Ectodermal cell (in vitro differentiated cells): ENCODE data around the gene AEBP2.
"Not testable (repeated sequence)": the region's sequence is repeated elsewhere in the genome, so short reads cannot be mapped to it uniquely, and the experiment has no call there.

Experiments used
- H3K27ac ChIP-seq: 2 replicates; pipeline ENCODE4 v1.7.0; 2013; ENCODE audit warnings: mild to moderate bottlenecking, low read depth, low read length; ENCODE audit not compliant: insufficient read depth, poor library complexity, severe bottlenecking
- H3K27me3 ChIP-seq: 2 replicates; pipeline ENCODE4 v1.7.0; 2013; ENCODE audit warnings: mild to moderate bottlenecking, low read length; ENCODE audit not compliant: insufficient read depth, control insufficient read depth, poor library complexity, severe bottlenecking
- H3K36me3 ChIP-seq: one replicate; pipeline ENCODE4 v1.7.0; 2013; ENCODE audit warnings: low read length; ENCODE audit not compliant: control insufficient read depth, insufficient read depth
- H3K4me1 ChIP-seq: one replicate; pipeline ENCODE4 v1.7.0; 2013; ENCODE audit warnings: low read length; ENCODE audit not compliant: control insufficient read depth, insufficient read depth
- H3K4me3 ChIP-seq: 2 replicates; pipeline ENCODE4 v1.7.0; 2013; ENCODE audit warnings: low read depth, low read length, control low read depth; ENCODE audit not compliant: insufficient read depth
- H3K9me3 ChIP-seq: 2 replicates; pipeline ENCODE4 v1.7.0; 2013; ENCODE audit warnings: mild to moderate bottlenecking, low read length, moderate library complexity; ENCODE audit not compliant: control insufficient read depth
- WGBS, 2 experiments: methylation state at CpG; one replicate each; pipeline ENCODE4 v1.1.7; 2013; ENCODE audit warnings: missing lambda C conversion rate in 2 of 2; 5-methylcytosine and 5-hydroxymethylcytosine counted together

The AEBP2 gene

DNA sequence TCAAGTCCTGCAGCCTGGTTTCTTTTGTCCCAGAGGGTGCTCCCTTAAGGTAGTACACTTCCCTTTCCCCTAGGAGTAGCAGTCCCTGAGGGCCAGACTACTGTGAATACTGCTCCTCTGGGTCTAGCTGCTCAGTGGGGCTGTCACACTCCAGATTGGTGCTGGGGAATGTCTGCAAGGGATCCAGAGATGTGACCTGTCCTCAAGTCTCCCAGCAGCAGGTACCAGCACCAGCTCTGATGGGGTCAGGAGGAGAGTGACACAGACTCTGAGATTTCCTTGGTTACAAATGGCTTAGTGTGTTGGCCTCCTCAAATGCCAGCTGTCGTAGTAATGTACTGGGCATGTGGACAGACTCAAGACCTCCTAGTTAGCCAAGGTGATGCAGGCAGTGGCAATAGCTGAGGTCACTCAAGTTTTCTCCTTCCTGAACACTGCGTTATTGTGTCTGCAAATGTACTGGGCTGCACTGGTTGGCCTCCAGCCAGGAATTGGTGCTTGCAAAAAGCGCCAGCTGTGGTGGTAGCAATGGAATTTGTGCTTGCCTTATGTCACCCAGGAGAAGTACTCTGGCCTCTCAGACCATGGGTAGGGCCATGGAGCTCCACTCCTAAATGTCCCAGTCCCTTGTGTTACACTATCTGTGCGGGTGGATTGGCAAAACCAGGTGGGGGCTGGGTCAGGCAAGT lies 36.4 kb upstream of the AEBP2 start:
- 92 to 93% methylated on average over 4 of the region's 4 CpGs for WGBS, 2 experiments
- Histone ChIP-seq H3K4me1 (no peaks in the 10 kb centered on the region), H3K9me3 (no peaks in the 10 kb centered on the region), H3K4me3 (no peak overlapping the region), H3K36me3 (no peaks in the 10 kb centered on the region), H3K27ac (no peak overlapping the region), H3K27me3 (no peaks in the 10 kb centered on the region)

DNA sequence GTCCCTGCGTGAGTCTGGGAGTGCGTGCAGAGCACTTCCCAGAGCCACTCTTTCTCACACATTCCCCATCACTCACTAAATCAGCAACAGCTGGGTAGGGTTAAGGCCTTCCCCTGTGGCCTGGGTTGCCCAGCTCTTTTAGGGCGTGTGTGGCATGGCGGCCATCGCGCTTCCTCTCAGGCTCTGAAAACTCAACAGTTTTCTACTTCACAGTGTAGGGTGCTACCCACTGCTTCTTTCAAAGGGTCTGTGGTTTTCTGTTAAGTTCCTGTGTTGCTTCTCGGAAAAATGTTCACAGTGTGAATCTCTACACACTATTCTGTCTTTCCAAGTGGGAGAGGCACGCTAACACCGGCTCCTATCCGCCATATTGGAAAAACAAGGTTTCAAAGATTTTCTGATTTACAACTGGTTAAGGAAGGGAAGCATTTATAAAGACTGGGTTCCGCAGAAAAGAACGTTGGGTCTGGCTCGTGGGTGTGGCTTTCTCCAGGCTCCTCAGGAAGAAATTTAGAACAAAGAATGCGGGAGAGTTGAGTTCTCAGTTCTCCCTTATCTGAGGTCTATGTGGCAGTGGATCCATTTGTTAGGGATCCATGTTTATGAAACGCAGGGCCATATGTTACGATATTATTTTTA lies 34.9 kb upstream of the AEBP2 start:
- Histone ChIP-seq H3K27me3 (no peaks in the 10 kb centered on the region), H3K27ac (no peak overlapping the region), H3K4me1 (peaks cover 3% of the 10 kb centered on the region), H3K4me3 (no peak overlapping the region), H3K9me3 (no peaks in the 10 kb centered on the region), H3K36me3 (no peaks in the 10 kb centered on the region)
- WGBS, 2 experiments, result 94 to 96% methylated on average over 16 of the region's 16 CpGs

DNA sequence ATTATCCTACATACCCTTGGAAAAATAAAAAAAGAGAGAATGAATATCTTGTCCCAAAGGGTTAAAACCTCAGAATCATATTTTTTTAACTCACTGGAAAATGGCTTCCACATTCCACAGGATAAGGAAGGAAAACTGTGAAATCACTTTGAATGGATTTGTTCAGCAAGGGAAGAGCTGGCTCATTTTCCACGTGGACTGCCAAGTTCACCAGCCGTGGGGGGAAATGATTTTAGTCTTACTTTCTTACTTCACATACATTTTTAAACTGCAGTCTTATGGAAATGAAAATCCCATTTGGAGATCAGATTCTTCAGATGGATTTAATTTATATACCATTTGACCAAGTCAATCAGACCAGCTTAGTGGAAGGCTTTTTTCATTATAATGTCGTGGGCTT lies 29.9 kb upstream of the AEBP2 start:
- no peaks in the 10 kb centered on the region for H3K36me3 ChIP-seq
- WGBS, 2 experiments, result 41% methylated on average over 3 of the region's 3 CpGs; no CpG with 5 or more reads in 1 of the 2 experiments
- H3K9me3 ChIP-seq, result no peaks in the 10 kb centered on the region
- H3K27me3 ChIP-seq, result no peaks in the 10 kb centered on the region
- H3K27ac ChIP-seq, result no peak overlapping the region
- H3K4me3 ChIP-seq, result no peak overlapping the region
- H3K4me1 ChIP-seq, result peaks cover 4% of the 10 kb centered on the region

DNA sequence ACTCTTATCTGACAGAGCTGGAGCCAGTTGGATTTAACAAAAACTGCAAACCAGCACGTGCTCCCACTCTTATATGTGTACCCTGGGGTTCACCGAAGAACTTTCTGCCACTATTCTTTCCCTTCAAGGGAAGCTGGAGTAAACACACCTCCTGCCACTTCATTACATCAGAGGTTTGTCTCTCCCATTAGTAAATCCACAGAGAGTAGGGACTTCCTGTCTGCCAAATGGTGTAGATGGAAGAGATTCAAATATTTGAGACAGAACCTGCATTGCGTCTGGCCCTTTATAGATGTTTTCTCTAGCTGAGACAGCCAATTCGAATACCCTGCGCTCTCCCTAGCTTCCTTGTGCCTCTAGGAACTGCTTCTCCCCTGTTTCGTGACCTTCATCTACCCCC lies 29.1 kb upstream of the AEBP2 start:
- 75 to 82% methylated on average over 6 of the region's 6 CpGs for WGBS, 2 experiments

DNA sequence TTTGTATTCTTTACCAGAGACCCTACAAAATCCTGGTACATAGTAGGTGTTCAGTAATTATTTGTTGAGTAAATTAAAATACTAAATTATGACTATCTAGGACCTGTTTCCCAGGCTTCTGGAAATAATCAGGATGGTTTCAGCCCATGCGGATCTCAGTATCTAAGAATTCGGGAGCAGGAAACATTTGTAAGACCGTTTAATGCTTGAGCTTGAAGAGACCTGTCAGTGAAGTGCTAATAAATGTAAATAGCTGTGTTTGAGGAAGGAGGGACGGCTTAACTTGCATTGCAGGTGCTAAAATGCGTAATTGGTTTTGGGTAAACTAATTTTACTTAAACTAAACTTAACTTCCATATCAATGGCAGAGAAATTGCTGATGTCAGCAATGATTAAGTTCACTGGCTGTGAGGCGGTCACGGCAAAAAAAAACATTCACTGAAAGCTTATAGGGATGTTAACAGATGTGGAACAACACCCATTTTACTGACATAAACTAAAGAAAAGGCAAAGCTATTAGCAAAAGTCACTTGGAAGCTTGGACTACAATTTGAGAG lies 28.6 kb upstream of the AEBP2 start:
- H3K27ac ChIP-seq, result no peak overlapping the region

More for the DNA sequence above, 29.1 kb upstream of the AEBP2 start:
- no peak overlapping the region for H3K4me3 ChIP-seq
- no peaks in the 10 kb centered on the region for H3K9me3 ChIP-seq
- no peaks in the 10 kb centered on the region for H3K27me3 ChIP-seq
- no peak overlapping the region for H3K27ac ChIP-seq
- H3K36me3 ChIP-seq, result no peaks in the 10 kb centered on the region
- H3K4me1 ChIP-seq, result peaks cover 4% of the 10 kb centered on the region

DNA sequence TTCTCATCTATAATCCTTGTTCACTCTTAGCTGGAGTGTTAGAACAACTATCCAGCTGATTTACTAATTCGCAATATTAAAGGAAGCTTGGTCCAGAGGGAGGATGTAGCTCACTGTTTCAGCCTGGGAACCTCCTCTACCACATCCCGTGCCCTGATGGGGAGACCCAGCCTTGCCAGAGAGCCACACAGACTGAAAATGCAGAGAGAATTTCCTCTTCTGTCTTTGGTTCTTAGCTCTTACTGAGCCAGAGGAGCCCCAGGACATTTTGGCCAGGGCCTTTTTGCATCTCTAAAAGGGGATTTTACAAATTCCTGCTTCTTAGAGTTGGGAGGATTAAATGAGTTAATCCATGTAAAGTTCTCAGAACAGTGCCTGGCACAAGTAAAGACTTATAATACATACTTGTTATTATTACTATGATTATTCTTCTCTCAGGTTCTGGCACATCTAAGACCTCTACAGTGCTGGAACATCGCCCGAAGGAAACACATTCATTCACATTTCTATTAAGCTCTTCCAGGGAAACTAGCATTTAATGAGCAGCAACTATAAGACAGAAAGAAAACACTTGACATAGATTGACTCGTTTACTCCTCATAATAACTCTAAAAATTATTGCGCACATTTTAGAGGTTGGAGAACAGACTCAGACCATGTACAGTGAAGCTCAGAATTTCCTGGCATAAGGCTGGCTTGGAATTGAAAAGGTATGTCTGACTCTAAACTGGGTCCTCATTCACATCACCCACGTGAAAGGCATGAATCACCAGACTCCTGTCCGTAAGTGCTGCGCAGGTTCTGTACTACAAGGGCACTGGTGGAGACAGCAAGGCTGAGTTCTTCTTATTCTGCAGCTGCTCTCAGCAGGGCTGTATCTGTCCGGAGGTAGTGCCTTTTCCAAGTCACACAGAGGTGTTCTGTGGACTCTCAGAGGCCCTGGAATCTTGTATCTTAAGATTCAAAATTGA lies 27.8 kb upstream of the AEBP2 start:
- WGBS, 2 experiments, result 81 to 86% methylated on average over 10 of the region's 10 CpGs
- no peak overlapping the region for H3K4me3 ChIP-seq
- H3K27ac ChIP-seq, result no peak overlapping the region
- H3K36me3 ChIP-seq, result no peaks in the 10 kb centered on the region
- peaks cover 4% of the 10 kb centered on the region for H3K4me1 ChIP-seq
- no peaks in the 10 kb centered on the region for H3K27me3 ChIP-seq
- H3K9me3 ChIP-seq, result no peaks in the 10 kb centered on the region

More for the DNA sequence above, 28.6 kb upstream of the AEBP2 start:
- no peaks in the 10 kb centered on the region for H3K27me3 ChIP-seq
- 43 to 61% methylated on average over 4 to 7 of the region's 7 CpGs for WGBS, 2 experiments
- H3K36me3 ChIP-seq, result no peaks in the 10 kb centered on the region
- no peak overlapping the region for H3K4me3 ChIP-seq
- H3K9me3 ChIP-seq, result no peaks in the 10 kb centered on the region
- H3K4me1 ChIP-seq, result peaks cover 4% of the 10 kb centered on the region

DNA sequence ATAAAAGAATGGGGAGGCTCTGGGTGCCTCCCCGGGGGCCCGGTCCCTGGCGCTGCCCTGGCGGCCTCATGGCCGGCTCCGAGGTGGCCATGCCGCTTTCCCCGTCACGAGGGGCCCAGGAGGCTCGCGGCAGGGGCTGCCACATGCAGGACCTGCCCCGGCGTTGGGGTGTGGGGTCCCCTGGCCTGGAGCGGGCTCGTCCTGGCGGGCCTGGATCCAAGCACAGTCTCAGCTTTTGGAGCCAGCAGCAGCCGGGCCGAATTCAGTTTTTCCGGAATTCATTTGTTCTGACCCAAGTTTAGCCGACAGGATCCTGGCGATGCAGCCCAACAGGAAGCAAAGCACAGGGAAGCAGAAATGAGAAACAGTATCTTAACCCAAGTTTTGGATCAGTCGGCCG lies 26.4 kb upstream of the AEBP2 start:
- Histone ChIP-seq H3K4me1 (peaks cover 4% of the 10 kb centered on the region), H3K36me3 (no peaks in the 10 kb centered on the region), H3K4me3 (no peak overlapping the region), H3K27me3 (no peaks in the 10 kb centered on the region), H3K9me3 (no peaks in the 10 kb centered on the region), H3K27ac (no peak overlapping the region)
- 93 to 94% methylated on average over 23 of the region's 23 CpGs for WGBS, 2 experiments

DNA sequence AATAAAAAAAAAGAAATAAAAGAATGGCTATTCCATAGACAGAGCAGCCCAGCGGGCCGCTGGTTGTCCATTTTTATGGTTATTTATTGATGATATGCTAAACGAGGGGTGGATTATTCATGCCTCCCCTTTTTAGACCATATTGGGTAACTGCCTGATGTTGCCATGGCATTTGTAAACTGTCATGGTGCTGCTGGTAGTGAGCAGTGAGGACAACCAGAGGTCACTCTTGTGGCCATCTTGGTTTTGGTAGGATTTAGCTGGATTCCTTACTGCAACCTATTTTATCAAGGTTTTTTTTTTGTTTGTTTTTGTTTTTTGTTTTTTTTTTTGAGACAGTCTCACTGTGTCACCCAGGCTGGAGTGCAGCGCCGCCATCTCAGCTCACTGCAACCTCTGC lies 25.7 kb upstream of the AEBP2 start:
- H3K4me1 ChIP-seq, H3K9me3 ChIP-seq, H3K27ac ChIP-seq, H3K4me3 ChIP-seq, H3K27me3 ChIP-seq, H3K36me3 ChIP-seq: not testable (repeated sequence)
- 90 to 97% methylated on average over 5 of the region's 5 CpGs for WGBS, 2 experiments

DNA sequence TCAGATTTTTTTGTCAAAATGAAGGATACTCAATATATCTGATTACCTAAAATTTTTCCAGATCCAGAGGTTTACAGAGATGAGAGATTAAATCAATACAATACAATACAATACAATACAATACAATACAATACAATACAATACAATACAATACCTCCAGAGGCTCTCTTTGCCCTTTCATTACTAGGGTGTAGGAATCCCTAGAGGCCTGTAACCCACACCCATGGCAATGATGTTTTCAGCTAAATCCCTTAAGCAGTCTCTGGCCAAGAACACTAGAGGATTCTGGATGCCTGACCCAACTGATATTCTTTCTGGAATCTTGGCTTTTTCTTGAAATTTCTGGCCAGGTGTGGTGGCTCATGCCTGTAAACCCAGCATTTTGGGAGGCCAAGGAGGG lies 23.7 kb upstream of the AEBP2 start:
- Histone ChIP-seq H3K27me3 (no peaks in the 10 kb centered on the region), H3K27ac (no peak overlapping the region), H3K4me1 (no peaks in the 10 kb centered on the region), H3K4me3 (no peak overlapping the region), H3K36me3 (no peaks in the 10 kb centered on the region), H3K9me3 (no peaks in the 10 kb centered on the region)

DNA sequence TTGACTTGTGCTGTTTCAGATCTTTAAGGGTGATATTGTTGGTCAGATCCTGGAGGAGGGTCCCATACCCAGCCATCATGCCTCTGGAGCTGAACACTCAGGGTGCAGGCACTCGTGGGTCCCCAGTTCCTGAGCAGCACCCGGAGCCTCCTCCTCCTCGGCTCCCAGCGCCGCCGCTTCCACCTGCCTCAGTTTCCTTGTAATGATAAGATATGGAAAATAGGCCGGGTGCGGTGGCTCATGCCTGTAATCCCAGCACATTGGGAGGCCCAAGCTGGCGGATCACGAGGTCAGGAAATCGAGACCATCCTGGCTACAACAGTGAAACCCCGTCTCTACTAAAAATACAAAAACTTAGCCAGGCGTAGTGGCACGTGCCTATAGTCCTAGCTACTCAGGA lies 20.2 kb upstream of the AEBP2 start:
- Histone ChIP-seq H3K4me3 (no peak overlapping the region), H3K36me3 (no peaks in the 10 kb centered on the region), H3K9me3 (no peaks in the 10 kb centered on the region), H3K27ac (no peak overlapping the region), H3K27me3 (no peaks in the 10 kb centered on the region), H3K4me1 (no peaks in the 10 kb centered on the region)
- 94 to 95% methylated on average over 14 of the region's 14 CpGs for WGBS, 2 experiments
